ENCODE measurements around the gene FBP1.

Gene FBP1

GRCh38 chr9:94639061-94639998 is at the start of gene FBP1:
Gene FBP1 (minus strand): TSS chr9:94639518. CDS start chr9:94639310, 208 bp downstream.
- TF ChIP-seq ESRRG (CRISPR knock-in tag; IDR thresholded peaks at IDR 0.05) (no peak), ZFP3 (CRISPR knock-in tag; IDR thresholded peaks at IDR 0.05) (no peak), PPARA (CRISPR knock-in tag; IDR thresholded peaks at IDR 0.05; ENCODE audit: borderline replicate concordance) (no peak), SNAI2 (CRISPR knock-in tag; IDR thresholded peaks at IDR 0.05) (no peak), GLIS3 (CRISPR knock-in tag; IDR thresholded peaks at IDR 0.05) (no peak), ARNTL (CRISPR knock-in tag; IDR thresholded peaks at IDR 0.05; ENCODE audit: borderline replicate concordance, low read depth) (no peak)
- ATAC-seq, result no peak

DNA sequence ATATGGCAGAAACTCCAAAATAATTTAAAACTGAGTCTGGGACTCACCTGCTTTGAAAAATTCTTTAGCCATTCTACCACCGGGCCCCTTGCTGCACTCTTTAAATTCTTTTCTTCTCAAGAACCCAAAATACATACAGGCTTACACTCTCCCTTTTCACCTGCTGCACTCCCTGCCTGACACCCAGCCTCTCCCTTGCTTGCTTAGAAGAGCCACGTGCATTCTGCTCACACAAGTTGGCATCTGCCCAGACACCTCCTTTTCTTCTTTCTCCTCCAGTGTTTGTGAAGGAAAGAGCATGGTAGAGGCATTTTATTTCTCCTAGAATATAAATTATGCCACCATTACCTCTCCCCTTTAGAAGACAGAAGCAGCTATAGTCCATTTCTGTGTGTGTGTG is 48.1 kb upstream of the FBP1 start:
- TF ChIP-seq, protein P1, sequence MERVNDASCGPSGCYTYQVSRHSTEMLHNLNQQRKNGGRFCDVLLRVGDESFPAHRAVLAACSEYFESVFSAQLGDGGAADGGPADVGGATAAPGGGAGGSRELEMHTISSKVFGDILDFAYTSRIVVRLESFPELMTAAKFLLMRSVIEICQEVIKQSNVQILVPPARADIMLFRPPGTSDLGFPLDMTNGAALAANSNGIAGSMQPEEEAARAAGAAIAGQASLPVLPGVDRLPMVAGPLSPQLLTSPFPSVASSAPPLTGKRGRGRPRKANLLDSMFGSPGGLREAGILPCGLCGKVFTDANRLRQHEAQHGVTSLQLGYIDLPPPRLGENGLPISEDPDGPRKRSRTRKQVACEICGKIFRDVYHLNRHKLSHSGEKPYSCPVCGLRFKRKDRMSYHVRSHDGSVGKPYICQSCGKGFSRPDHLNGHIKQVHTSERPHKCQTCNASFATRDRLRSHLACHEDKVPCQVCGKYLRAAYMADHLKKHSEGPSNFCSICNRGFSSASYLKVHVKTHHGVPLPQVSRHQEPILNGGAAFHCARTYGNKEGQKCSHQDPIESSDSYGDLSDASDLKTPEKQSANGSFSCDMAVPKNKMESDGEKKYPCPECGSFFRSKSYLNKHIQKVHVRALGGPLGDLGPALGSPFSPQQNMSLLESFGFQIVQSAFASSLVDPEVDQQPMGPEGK (CRISPR knock-in tag; IDR thresholded peaks at IDR 0.05; ENCODE audit: borderline replicate concordance), result no peak
- TF ChIP-seq ZFP30 (CRISPR knock-in tag; IDR thresholded peaks at IDR 0.05), result no peak
- no peak for TF ChIP-seq TOX (CRISPR knock-in tag; IDR thresholded peaks at IDR 0.05; ENCODE audit: borderline replicate concordance)
- TF ChIP-seq ESRRG (CRISPR knock-in tag; IDR thresholded peaks at IDR 0.05), result no peak
- TF ChIP-seq CSDC2 (CRISPR knock-in tag; IDR thresholded peaks at IDR 0.05), result no peak
- TF ChIP-seq CSRNP3 (CRISPR knock-in tag; IDR thresholded peaks at IDR 0.05), result no peak
- TF ChIP-seq TSHZ2 (CRISPR knock-in tag; IDR thresholded peaks at IDR 0.05), result no peak
- TF ChIP-seq TCF4 (CRISPR knock-in tag; IDR thresholded peaks at IDR 0.05; ENCODE audit: borderline replicate concordance), result no peak
- no peak for TF ChIP-seq RARB (CRISPR knock-in tag; IDR thresholded peaks at IDR 0.05)
- TF ChIP-seq GLIS3 (CRISPR knock-in tag; IDR thresholded peaks at IDR 0.05), result no peak
- no peak for TF ChIP-seq ZNF8 (CRISPR knock-in tag; IDR thresholded peaks at IDR 0.05)
- no peak for TF ChIP-seq POU6F1 (CRISPR knock-in tag; IDR thresholded peaks at IDR 0.05; ENCODE audit: borderline replicate concordance, low read depth)
- no peak for TF ChIP-seq SNAI2 (CRISPR knock-in tag; IDR thresholded peaks at IDR 0.05)
- TF ChIP-seq BACH2 (CRISPR knock-in tag; IDR thresholded peaks at IDR 0.05; ENCODE audit: borderline replicate concordance), result no peak
- no peak for TF ChIP-seq OSR1 (CRISPR knock-in tag; IDR thresholded peaks at IDR 0.05)
- no peak for TF ChIP-seq ZC3H10 (CRISPR knock-in tag; IDR thresholded peaks at IDR 0.05)
- TF ChIP-seq PPARA (CRISPR knock-in tag; IDR thresholded peaks at IDR 0.05; ENCODE audit: borderline replicate concordance), result no peak
- no peak for TF ChIP-seq ZNF565 (CRISPR knock-in tag; conservative IDR thresholded peaks at IDR 0.05; ENCODE audit: low read depth)
- TF ChIP-seq ARNTL (CRISPR knock-in tag; IDR thresholded peaks at IDR 0.05; ENCODE audit: borderline replicate concordance, low read depth), result no peak
- TF ChIP-seq, protein P2, sequence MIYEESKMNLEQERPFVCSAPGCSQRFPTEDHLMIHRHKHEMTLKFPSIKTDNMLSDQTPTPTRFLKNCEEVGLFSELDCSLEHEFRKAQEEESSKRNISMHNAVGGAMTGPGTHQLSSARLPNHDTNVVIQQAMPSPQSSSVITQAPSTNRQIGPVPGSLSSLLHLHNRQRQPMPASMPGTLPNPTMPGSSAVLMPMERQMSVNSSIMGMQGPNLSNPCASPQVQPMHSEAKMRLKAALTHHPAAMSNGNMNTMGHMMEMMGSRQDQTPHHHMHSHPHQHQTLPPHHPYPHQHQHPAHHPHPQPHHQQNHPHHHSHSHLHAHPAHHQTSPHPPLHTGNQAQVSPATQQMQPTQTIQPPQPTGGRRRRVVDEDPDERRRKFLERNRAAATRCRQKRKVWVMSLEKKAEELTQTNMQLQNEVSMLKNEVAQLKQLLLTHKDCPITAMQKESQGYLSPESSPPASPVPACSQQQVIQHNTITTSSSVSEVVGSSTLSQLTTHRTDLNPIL (CRISPR knock-in tag; IDR thresholded peaks at IDR 0.05; ENCODE audit: low read depth), result no peak
- ATAC-seq, result no peak

All from SK-N-SH treated with all-trans-retinoic acid at 6 μM for 48 hours (cell line).